HepG2 (cell line): Measurements from ENCODE around the gene VAPB. TPM values are rescaled to one million over a fixed set of nuclear protein-coding genes. Genes with fewer than 3 reads are reported as not detected.

ENCODE experiments used
- ATF7 ChIP-seq, 2 experiments: fragments of 450-650 bp in 1 of 2; sonication (generic) in 1 of 2; formaldehyde crosslinking in 1 of 2; IDR thresholded peaks; 2 replicates each; pipeline versions ENCODE4 v1.4.0 to v1.6.1; 2016 to 2020; ENCODE audit warnings: antibody characterized with exemption in 1 of 2, mild to moderate bottlenecking in 1 of 2, missing genetic modification reagents in 1 of 2
- CHD4 ChIP-seq: fragments of 200-600 bp; sonication (generic); IDR thresholded peaks from 2 replicates; pipeline ENCODE4 v1.7.0; 2017; ENCODE audit warnings: mild to moderate bottlenecking, low read length, borderline replicate concordance
- DNMT3B ChIP-seq: conservative IDR thresholded peaks from 2 replicates; pipeline ENCODE4 v1.6.1; 2016; ENCODE audit warnings: missing biosample characterization, control low read depth
- KDM6A ChIP-seq: IDR thresholded peaks from 2 replicates; pipeline ENCODE4 v1.6.1; 2016; ENCODE audit warnings: low read depth
- NAIF1 ChIP-seq: sonication (generic); formaldehyde crosslinking; IDR thresholded peaks from 2 replicates; pipeline ENCODE4 v1.5.0; 2020; ENCODE audit warnings: mild to moderate bottlenecking, missing genetic modification reagents, borderline replicate concordance
- NBN ChIP-seq: fragments of 450-650 bp; conservative IDR thresholded peaks from 2 replicates; pipeline ENCODE4 v1.6.1; 2017
- NCOA2 ChIP-seq: sonication (generic); formaldehyde crosslinking; IDR thresholded peaks from 2 replicates; pipeline ENCODE4 v1.8.0; 2022; ENCODE audit warnings: inconsistent platforms
- NR1H2 ChIP-seq: sonication (generic); formaldehyde crosslinking; IDR thresholded peaks from 2 replicates; pipeline ENCODE4 v1.8.1; 2022; ENCODE audit warnings: low read depth, missing genetic modification reagents, borderline replicate concordance
- SP1 ChIP-seq, 2 experiments: fragments of 450-650 bp in 1 of 2; sonication (generic) in 1 of 2; formaldehyde crosslinking in 1 of 2; IDR thresholded peaks; 2 replicates each; pipeline versions ENCODE4 v1.4.0 to v1.6.1; 2016 to 2020; ENCODE audit warnings: missing genetic modification reagents in 1 of 2
- ZNF3 ChIP-seq: IDR thresholded peaks from 2 replicates; pipeline ENCODE4 v1.7.0; 2017; ENCODE audit warnings: inconsistent platforms
- ZNF33B ChIP-seq: sonication (generic); formaldehyde crosslinking; IDR thresholded peaks from 2 replicates; pipeline ENCODE4 v1.5.1; 2020; ENCODE audit warnings: mild to moderate bottlenecking, missing genetic modification reagents
- ZNF644 ChIP-seq: IDR thresholded peaks from 2 replicates; pipeline ENCODE4 v1.6.1; 2016; ENCODE audit warnings: low read depth
- ZNF672 ChIP-seq: sonication (generic); formaldehyde crosslinking; IDR thresholded peaks from 2 replicates; pipeline ENCODE4 v1.8.1; 2022; ENCODE audit warnings: missing genetic modification reagents
- polyA plus RNA-seq, 8 experiments: library from polyadenylated mRNA; depleted of rRNA in 3 of 8; stranded (reverse) in 7 of 8; unstranded in 1 of 8; fragments of >200 nt; fragmentation: Illumina TruSeq in 4 of 8; extraction: Trizol in 4 of 8; gene quantifications; 2 replicates each; pipeline versions ENCODE4 v1.2.1 to v1.2.3, GENCODE V29; 2011 to 2016; ENCODE audit warnings: low read depth in 4 of 8, missing spikeins in 1 of 8, mixed read lengths in 1 of 8; ENCODE audit not compliant: insufficient read depth in 1 of 8
- total RNA-seq, 5 experiments: library from RNA; depleted of rRNA; stranded (reverse); fragments of >200 nt; fragmentation: Illumina TruSeq; extraction: Trizol; gene quantifications; 2 replicates each; pipeline ENCODE4 v1.2.3, GENCODE V29; 2016; ENCODE audit warnings: low read depth in 1 of 5
- TF ChIP-seq, protein P1 (sequence below): sonication (generic); formaldehyde crosslinking; IDR thresholded peaks from 2 replicates; pipeline ENCODE4 v1.4.0; 2020; ENCODE audit warnings: missing genetic modification reagents, mild to moderate bottlenecking, borderline replicate concordance
- TF ChIP-seq, protein P2 (sequence below): sonication (generic); formaldehyde crosslinking; IDR thresholded peaks from 2 replicates; pipeline ENCODE4 v1.5.0; 2020; ENCODE audit warnings: mild to moderate bottlenecking, missing genetic modification reagents
- TF ChIP-seq, protein P3 (sequence below): fragments of 450-650 bp; IDR thresholded peaks from 2 replicates; pipeline ENCODE4 v1.6.1; 2016
- TF ChIP-seq, protein P4 (sequence below): sonication (generic); formaldehyde crosslinking; IDR thresholded peaks from 2 replicates; pipeline ENCODE4 v1.5.1; 2020; ENCODE audit warnings: missing genetic modification reagents, mild to moderate bottlenecking, borderline replicate concordance
- TF ChIP-seq, protein P5 (sequence below): sonication (generic); formaldehyde crosslinking; conservative IDR thresholded peaks from 2 replicates; pipeline ENCODE4 v1.4.0; 2020; ENCODE audit warnings: mild to moderate bottlenecking, missing genetic modification reagents, moderate library complexity

Gene VAPB
- total and polyA plus RNA-seq, 2 of the 13 experiments (the other 11 are each of a cell fraction or from before 2014, with no cell fraction given): 18.6 to 48.5 TPM

DNA sequence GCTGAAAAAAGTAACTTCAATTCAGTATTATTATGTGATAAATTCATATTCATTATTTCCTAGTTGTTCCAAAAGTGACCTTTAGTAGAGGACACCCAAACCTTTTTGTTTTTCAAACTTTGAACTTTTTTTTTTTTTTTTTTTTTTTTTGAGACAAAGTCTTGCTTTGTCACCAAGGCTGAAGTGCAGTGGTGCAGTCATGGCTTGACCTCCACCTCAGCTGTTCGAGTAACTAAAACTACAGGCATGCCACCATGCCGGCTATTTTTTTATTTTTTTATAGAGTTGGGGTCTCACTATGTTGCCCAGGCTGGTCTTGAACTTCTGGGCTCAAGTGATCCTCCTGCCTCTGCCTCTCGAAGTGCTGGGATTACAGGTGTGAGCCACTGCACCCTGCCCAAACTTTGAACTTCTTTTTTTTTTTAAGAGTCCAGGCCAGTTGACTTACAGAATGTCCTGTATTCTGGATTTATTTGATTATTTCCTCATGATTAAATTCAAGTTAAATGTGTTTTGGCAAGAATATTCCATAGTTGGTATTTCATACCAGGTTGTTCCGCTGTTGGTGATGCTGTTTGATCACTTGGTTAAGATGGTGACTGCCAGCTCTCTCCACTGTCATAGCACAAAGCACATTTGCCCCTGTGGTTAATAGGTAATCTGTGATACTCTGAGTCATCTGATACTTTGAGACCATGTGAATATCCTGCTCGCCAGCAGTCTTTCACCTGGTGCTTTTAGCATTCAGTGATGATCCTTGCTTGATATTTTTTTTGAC is 48.0 kb downstream of the VAPB start (continued):
- TF ChIP-seq, protein P1, sequence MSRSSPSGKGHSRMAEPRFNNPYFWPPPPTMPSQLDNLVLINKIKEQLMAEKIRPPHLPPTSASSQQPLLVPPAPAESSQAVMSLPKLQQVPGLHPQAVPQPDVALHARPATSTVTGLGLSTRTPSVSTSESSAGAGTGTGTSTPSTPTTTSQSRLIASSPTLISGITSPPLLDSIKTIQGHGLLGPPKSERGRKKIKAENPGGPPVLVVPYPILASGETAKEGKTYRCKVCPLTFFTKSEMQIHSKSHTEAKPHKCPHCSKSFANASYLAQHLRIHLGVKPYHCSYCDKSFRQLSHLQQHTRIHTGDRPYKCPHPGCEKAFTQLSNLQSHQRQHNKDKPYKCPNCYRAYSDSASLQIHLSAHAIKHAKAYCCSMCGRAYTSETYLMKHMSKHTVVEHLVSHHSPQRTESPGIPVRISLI (CRISPR knock-in tag): peak; percentile 76
- TF ChIP-seq ZNF33B (CRISPR knock-in tag) (no peak), CHD4 (peak; percentile 58; the same call in 1 of the 2 replicates), NBN (no peak), NAIF1 (no peak), NCOA2 (CRISPR knock-in tag) (no peak), ATF7 (IDR thresholded peaks at IDR 0.05) (no peak), ATF7 (CRISPR knock-in tag; IDR thresholded peaks at IDR 0.05) (no peak), ZNF3 (CRISPR knock-in tag) (no peak), ZNF644 (CRISPR knock-in tag) (peak; percentile 54), NR1H2 (CRISPR knock-in tag) (no peak), SP1 (IDR thresholded peaks at IDR 0.05) (no peak), SP1 (CRISPR knock-in tag; IDR thresholded peaks at IDR 0.05) (no peak), DNMT3B (no peak), KDM6A (CRISPR knock-in tag) (no peak), ZNF672 (CRISPR knock-in tag) (no peak)
- TF ChIP-seq, protein P2, sequence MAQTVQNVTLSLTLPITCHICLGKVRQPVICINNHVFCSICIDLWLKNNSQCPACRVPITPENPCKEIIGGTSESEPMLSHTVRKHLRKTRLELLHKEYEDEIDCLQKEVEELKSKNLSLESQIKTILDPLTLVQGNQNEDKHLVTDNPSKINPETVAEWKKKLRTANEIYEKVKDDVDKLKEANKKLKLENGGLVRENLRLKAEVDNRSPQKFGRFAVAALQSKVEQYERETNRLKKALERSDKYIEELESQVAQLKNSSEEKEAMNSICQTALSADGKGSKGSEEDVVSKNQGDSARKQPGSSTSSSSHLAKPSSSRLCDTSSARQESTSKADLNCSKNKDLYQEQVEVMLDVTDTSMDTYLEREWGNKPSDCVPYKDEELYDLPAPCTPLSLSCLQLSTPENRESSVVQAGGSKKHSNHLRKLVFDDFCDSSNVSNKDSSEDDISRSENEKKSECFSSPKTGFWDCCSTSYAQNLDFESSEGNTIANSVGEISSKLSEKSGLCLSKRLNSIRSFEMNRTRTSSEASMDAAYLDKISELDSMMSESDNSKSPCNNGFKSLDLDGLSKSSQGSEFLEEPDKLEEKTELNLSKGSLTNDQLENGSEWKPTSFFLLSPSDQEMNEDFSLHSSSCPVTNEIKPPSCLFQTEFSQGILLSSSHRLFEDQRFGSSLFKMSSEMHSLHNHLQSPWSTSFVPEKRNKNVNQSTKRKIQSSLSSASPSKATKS (CRISPR knock-in tag): no peak
- TF ChIP-seq, protein P3, sequence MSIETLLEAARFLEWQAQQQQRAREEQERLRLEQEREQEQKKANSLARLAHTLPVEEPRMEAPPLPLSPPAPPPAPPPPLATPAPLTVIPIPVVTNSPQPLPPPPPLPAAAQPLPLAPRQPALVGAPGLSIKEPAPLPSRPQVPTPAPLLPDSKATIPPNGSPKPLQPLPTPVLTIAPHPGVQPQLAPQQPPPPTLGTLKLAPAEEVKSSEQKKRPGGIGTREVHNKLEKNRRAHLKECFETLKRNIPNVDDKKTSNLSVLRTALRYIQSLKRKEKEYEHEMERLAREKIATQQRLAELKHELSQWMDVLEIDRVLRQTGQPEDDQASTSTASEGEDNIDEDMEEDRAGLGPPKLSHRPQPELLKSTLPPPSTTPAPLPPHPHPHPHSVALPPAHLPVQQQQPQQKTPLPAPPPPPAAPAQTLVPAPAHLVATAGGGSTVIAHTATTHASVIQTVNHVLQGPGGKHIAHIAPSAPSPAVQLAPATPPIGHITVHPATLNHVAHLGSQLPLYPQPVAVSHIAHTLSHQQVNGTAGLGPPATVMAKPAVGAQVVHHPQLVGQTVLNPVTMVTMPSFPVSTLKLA: no peak
- TF ChIP-seq, protein P4, sequence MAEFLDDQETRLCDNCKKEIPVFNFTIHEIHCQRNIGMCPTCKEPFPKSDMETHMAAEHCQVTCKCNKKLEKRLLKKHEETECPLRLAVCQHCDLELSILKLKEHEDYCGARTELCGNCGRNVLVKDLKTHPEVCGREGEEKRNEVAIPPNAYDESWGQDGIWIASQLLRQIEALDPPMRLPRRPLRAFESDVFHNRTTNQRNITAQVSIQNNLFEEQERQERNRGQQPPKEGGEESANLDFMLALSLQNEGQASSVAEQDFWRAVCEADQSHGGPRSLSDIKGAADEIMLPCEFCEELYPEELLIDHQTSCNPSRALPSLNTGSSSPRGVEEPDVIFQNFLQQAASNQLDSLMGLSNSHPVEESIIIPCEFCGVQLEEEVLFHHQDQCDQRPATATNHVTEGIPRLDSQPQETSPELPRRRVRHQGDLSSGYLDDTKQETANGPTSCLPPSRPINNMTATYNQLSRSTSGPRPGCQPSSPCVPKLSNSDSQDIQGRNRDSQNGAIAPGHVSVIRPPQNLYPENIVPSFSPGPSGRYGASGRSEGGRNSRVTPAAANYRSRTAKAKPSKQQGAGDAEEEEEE (CRISPR knock-in tag): 0 out of 2 replicates have a peak, but pooled peaks have one; percentile 24
- TF ChIP-seq, protein P5, sequence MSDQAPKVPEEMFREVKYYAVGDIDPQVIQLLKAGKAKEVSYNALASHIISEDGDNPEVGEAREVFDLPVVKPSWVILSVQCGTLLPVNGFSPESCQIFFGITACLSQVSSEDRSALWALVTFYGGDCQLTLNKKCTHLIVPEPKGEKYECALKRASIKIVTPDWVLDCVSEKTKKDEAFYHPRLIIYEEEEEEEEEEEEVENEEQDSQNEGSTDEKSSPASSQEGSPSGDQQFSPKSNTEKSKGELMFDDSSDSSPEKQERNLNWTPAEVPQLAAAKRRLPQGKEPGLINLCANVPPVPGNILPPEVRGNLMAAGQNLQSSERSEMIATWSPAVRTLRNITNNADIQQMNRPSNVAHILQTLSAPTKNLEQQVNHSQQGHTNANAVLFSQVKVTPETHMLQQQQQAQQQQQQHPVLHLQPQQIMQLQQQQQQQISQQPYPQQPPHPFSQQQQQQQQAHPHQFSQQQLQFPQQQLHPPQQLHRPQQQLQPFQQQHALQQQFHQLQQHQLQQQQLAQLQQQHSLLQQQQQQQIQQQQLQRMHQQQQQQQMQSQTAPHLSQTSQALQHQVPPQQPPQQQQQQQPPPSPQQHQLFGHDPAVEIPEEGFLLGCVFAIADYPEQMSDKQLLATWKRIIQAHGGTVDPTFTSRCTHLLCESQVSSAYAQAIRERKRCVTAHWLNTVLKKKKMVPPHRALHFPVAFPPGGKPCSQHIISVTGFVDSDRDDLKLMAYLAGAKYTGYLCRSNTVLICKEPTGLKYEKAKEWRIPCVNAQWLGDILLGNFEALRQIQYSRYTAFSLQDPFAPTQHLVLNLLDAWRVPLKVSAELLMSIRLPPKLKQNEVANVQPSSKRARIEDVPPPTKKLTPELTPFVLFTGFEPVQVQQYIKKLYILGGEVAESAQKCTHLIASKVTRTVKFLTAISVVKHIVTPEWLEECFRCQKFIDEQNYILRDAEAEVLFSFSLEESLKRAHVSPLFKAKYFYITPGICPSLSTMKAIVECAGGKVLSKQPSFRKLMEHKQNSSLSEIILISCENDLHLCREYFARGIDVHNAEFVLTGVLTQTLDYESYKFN (CRISPR knock-in tag): no peak
